Measurements from ENCODE around the gene MAG. TPM values are rescaled to one million over a fixed set of nuclear protein-coding genes. Genes with fewer than 3 reads are reported as not detected.

The MAG gene
- polyA plus RNA-seq, 3 donors: not detected

- H3K27me3 Mint-ChIP-seq (ENCODE audit: low read depth in 3 of 3): peaks cover 0 to 11% (median 9%) of the 10 kb centered on the region in 3 donors
- no peak overlapping the region for H2AFZ ChIP-seq (ENCODE audit: insufficient read depth, low read depth, low read length, poor library complexity, severe bottlenecking)
- no peak for DNase-seq
- H3K36me3 ChIP-seq (replicated peaks in 1 of 2; ENCODE audit: control insufficient read depth in 1 of 2, insufficient read depth in 2 of 2, low read length in 2 of 2): no peaks in the 10 kb centered on the region
- no peak overlapping the region for H3K4me3 ChIP-seq (replicated peaks in 1 of 3; ENCODE audit: low read depth in 2 of 3, low read length in 3 of 3)
- H3K27ac ChIP-seq (ENCODE audit: low read depth in 1 of 2, low read length in 2 of 2): no peak overlapping the region
- TF ChIP-seq, protein P1, sequence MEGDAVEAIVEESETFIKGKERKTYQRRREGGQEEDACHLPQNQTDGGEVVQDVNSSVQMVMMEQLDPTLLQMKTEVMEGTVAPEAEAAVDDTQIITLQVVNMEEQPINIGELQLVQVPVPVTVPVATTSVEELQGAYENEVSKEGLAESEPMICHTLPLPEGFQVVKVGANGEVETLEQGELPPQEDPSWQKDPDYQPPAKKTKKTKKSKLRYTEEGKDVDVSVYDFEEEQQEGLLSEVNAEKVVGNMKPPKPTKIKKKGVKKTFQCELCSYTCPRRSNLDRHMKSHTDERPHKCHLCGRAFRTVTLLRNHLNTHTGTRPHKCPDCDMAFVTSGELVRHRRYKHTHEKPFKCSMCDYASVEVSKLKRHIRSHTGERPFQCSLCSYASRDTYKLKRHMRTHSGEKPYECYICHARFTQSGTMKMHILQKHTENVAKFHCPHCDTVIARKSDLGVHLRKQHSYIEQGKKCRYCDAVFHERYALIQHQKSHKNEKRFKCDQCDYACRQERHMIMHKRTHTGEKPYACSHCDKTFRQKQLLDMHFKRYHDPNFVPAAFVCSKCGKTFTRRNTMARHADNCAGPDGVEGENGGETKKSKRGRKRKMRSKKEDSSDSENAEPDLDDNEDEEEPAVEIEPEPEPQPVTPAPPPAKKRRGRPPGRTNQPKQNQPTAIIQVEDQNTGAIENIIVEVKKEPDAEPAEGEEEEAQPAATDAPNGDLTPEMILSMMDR (IDR thresholded peaks at IDR 0.05): no peak
- no peak overlapping the region for H3K4me3 Mint-ChIP-seq
- no peaks in the 10 kb centered on the region for H3K9me3 ChIP-seq (replicated peaks in 1 of 2; ENCODE audit: control insufficient read depth in 1 of 2, insufficient read depth in 1 of 2, low read length in 2 of 2)
- peaks cover 12 to 13% of the 10 kb centered on the region in 2 donors for H3K4me1 ChIP-seq (ENCODE audit: control insufficient read depth in 1 of 2, insufficient read depth in 2 of 2, low read length in 2 of 2)
- no peak overlapping the region for H3K27ac Mint-ChIP-seq
- H3K9ac ChIP-seq (ENCODE audit: insufficient read depth, low read length, poor library complexity, severe bottlenecking): no peak overlapping the region
- 95% methylated on average over 31 of the region's 55 CpGs for WGBS (ENCODE audit: insufficient coverage)
- H3K9me3 Mint-ChIP-seq: no peaks in the 10 kb centered on the region
- peaks cover 0 to 7% of the 10 kb centered on the region in 2 donors for H3K27me3 ChIP-seq (ENCODE audit: control insufficient read depth in 2 of 2, insufficient read depth in 2 of 2, low read length in 2 of 2)
- H3K36me3 Mint-ChIP-seq: no peaks in the 10 kb centered on the region
- intact Hi-C loops (cut with micrococcal nuclease): loop anchor here in 1 of 2 donors (10.0 kb wide), 1 partner anchor 55 kb away; the partner anchor contains the start of gene FFAR3
- H3K79me2 ChIP-seq (ENCODE audit: insufficient read depth, low read length): no peaks in the 10 kb centered on the region
- no peaks in the 10 kb centered on the region for H4K20me1 ChIP-seq (ENCODE audit: insufficient read depth, low read length)
- H3K4me1 Mint-ChIP-seq: peaks cover 20% of the 10 kb centered on the region
- no peak overlapping the region for H3K4me2 ChIP-seq (replicated peaks; ENCODE audit: extremely low read depth, low read length, poor library complexity, severe bottlenecking)
These were observed 7.8 kb downstream of the MAG start for GRCh38 chr19:35299523-35300338.

- peaks cover 21% of the 10 kb centered on the region for H3K4me1 Mint-ChIP-seq
- no peaks in the 10 kb centered on the region for H3K9me3 Mint-ChIP-seq
- H4K20me1 ChIP-seq (ENCODE audit: insufficient read depth, low read length): no peaks in the 10 kb centered on the region
- no peak overlapping the region for H3K4me3 ChIP-seq (replicated peaks in 1 of 3; ENCODE audit: low read depth in 2 of 3, low read length in 3 of 3)
- H3K4me3 Mint-ChIP-seq: no peak overlapping the region
- no peak overlapping the region for H3K27ac ChIP-seq (ENCODE audit: low read depth in 1 of 2, low read length in 2 of 2)
- no peaks in the 10 kb centered on the region for H3K79me2 ChIP-seq (ENCODE audit: insufficient read depth, low read length)
- TF ChIP-seq, protein P1 (IDR thresholded peaks at IDR 0.05): no peak
- no peaks in the 10 kb centered on the region for H3K36me3 Mint-ChIP-seq
- 98% methylated on average over 8 of the region's 10 CpGs for WGBS (ENCODE audit: insufficient coverage)
- no peak overlapping the region for H2AFZ ChIP-seq (ENCODE audit: insufficient read depth, low read depth, low read length, poor library complexity, severe bottlenecking)
- peaks cover 12 to 14% of the 10 kb centered on the region in 2 donors for H3K4me1 ChIP-seq (ENCODE audit: control insufficient read depth in 1 of 2, insufficient read depth in 2 of 2, low read length in 2 of 2)
- DNase-seq: no peak
- H3K27me3 ChIP-seq (ENCODE audit: control insufficient read depth in 2 of 2, insufficient read depth in 2 of 2, low read length in 2 of 2): peaks cover 0 to 6% of the 10 kb centered on the region in 2 donors
- peak overlapping the region in 1 of 7 donors; percentile 66 for H3K27ac Mint-ChIP-seq
- intact Hi-C loops (cut with micrococcal nuclease): loop anchor here in 1 of 2 donors (10.0 kb wide), 1 partner anchor 55 kb away; the partner anchor contains the start of gene FFAR3
- H3K36me3 ChIP-seq (replicated peaks in 1 of 2; ENCODE audit: control insufficient read depth in 1 of 2, insufficient read depth in 2 of 2, low read length in 2 of 2): no peaks in the 10 kb centered on the region
- no peaks in the 10 kb centered on the region for H3K9me3 ChIP-seq (replicated peaks in 1 of 2; ENCODE audit: control insufficient read depth in 1 of 2, insufficient read depth in 1 of 2, low read length in 2 of 2)
- H3K4me2 ChIP-seq (replicated peaks; ENCODE audit: extremely low read depth, low read length, poor library complexity, severe bottlenecking): no peak overlapping the region
- H3K27me3 Mint-ChIP-seq (ENCODE audit: low read depth in 3 of 3): peaks cover 0 to 8% (median 8%) of the 10 kb centered on the region in 3 donors
- no peak overlapping the region for H3K9ac ChIP-seq (ENCODE audit: insufficient read depth, low read length, poor library complexity, severe bottlenecking)
These were observed 8.3 kb downstream of the MAG start for GRCh38 chr19:35300339-35300649.

All from CD14-positive monocyte (primary cell).